Measurements from ENCODE around the gene DUSP22. TPM values are rescaled to one million over a fixed set of nuclear protein-coding genes. Genes with fewer than 3 reads are reported as not detected.

The DUSP22 gene
- total RNA-seq, 1 donor from 2014 or later, result 22.5 TPM

DNA sequence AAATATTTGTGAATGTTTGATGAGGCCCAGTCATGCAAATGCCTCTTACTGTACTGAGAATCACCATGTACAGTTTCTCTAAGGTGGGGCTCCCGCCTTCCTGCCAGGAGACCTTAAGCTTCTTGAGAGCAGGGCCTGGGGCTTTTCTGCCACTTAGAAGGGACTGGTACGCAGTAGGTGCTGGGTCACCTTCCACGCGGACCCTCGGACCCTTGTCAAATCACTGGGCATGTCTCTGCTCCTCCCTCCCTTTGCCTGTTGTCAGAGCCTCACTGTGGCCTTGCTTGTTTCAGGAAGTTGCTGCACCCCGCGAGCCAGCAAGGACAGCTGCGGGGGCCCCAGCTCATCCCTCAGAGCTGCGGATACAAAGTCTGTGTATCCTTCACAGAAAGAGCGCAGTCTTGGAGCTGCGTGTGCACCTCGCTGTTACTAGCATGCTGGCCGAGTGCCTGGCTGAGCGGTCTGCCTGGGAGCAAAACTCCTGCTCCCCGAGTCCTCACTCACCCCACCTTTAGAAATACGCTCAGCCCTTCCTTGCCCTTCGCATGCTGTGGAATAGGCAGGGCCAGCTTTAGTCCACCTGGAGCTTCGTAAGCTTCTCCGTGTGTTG lies 68.6 kb downstream of the DUSP22 start:
- Mint-ChIP-seq H3K4me1 (peaks cover 4% of the 10 kb centered on the region), H3K9me3 (peaks cover 6% of the 10 kb centered on the region), H3K27me3 (peaks cover 6% of the 10 kb centered on the region), H3K4me3 (no peak overlapping the region), H3K27ac (no peak overlapping the region), H3K36me3 (ENCODE audit: low read depth) (no peaks in the 10 kb centered on the region)
- DNase-seq, result no peak
- intact Hi-C loops (cut with micrococcal nuclease), result no loop called here

DNA sequence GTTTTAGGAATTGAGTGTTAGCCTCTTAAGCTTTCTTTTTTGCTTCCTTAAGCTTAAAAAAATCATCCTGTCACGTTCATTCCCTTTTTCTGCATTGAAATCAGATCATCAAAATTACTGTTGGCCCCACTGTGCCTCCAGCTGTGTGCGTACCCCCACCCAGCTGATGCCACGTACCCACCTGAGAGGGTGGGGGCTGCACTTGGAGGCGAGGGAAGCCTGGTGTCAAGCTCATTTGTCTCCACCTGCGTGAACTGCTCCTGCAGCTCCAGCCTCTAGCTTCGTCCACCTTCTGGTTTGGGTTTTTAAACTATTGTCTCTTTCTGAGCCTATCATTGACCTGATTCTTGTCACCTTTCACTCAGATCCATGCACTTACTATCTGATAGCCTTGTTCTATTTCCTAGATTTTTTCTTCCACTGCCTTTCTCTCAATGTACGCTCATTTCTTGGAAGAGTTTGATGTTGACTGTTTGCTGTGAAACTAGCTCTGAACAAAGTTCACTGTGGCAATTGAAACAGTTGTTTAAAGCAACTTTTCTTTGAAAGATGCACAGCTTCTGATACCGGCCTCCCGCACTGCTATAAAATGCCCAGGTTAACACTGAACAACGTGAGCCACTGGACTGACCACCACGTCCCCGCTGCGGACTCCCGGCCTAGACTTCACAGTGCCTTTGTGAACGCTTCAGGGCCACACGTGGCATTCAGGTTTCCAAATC lies 69.3 kb downstream of the DUSP22 start:
- Mint-ChIP-seq H3K4me1 (peaks cover 4% of the 10 kb centered on the region), H3K27me3 (peaks cover 6% of the 10 kb centered on the region), H3K27ac (no peak overlapping the region), H3K4me3 (no peak overlapping the region), H3K9me3 (peaks cover 6% of the 10 kb centered on the region), H3K36me3 (ENCODE audit: low read depth) (no peaks in the 10 kb centered on the region)
- intact Hi-C loops (cut with micrococcal nuclease), result no loop called here
- no peak for DNase-seq

DNA sequence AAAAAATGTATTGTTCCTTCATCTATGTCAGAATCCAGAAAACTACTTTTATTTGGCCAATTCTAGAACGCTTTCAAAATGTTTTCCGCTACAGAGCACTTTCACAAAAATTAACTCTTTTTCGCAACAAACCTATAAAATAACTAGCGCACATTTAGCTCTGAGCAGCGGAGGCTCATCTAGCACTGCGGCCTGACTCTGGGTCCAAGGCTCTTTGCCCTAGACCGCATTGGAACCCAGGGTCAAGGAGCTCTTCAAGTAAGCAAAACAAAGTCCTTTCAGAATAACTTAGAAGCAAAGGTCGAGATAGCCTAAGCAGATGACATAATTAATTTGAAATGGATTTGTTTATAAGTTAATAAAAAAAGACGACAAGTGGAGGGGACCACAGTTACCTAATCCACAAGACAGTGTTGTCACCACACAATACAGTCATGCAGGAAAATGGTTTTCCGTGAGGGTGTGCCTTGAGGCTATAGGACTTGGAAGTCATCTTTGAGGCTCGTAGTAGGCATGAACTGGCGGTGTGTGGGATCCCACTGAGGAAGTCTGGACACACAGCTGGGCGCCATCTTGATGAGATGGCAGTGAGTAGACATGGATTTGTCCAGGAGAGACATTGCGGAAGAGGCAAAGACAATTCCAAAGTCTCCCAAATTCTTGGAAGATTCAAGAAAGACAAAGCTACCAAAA lies 70.1 kb downstream of the DUSP22 start:
- H3K27ac Mint-ChIP-seq, result no peak overlapping the region
- intact Hi-C loops (cut with micrococcal nuclease), result no loop called here
- H3K4me1 Mint-ChIP-seq, result no peaks in the 10 kb centered on the region
- H3K36me3 Mint-ChIP-seq (ENCODE audit: low read depth), result no peaks in the 10 kb centered on the region
- DNase-seq, result no peak
- H3K27me3 Mint-ChIP-seq, result peaks cover 8% of the 10 kb centered on the region
- no peak overlapping the region for H3K4me3 Mint-ChIP-seq
- peaks cover 6% of the 10 kb centered on the region for H3K9me3 Mint-ChIP-seq

DNA sequence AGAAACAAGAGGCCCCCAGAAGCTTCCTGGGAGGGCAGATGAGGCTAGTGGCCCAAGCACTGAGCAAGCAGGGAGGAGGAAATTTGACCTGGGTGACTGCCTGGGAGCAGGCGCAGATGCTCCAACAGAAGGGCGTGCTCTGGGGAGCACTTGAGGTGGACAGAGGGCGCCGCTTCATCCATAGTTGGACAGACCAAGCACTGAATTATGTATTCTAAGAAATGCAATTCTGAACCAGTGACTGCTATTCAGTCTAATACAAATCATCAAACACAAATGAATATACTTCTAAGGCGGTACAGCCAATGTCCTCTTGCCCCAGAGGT lies 70.6 kb downstream of the DUSP22 start:
- H3K27ac Mint-ChIP-seq, result no peak overlapping the region
- no peaks in the 10 kb centered on the region for H3K4me1 Mint-ChIP-seq

DNA sequence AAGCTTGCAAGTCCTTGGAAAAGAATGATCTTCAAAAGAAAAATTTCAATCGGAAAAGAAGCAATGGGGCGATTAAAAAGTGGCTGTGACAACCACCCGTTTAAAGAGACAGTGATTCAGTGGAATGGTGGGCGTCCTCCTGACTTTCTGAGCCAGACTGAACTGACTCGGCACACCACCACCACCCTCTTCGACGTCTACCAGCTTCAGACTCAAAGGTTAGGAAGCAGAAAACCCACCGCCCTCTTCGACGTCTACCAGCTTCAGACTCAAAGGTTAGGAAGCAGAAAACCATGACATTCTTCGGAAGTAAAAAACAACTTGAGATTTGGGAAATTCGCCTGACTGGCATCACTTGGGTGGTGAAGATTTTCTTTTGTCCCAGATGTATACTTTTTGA lies 71.0 kb downstream of the DUSP22 start:
- Mint-ChIP-seq H3K27ac (no peak overlapping the region), H3K4me1 (no peaks in the 10 kb centered on the region), H3K27me3 (peaks cover 8% of the 10 kb centered on the region), H3K4me3 (no peak overlapping the region), H3K9me3 (peaks cover 6% of the 10 kb centered on the region), H3K36me3 (ENCODE audit: low read depth) (no peaks in the 10 kb centered on the region)
- no peak for DNase-seq
- intact Hi-C loops (cut with micrococcal nuclease), result no loop called here

More for the DNA sequence above, 70.6 kb downstream of the DUSP22 start:
- H3K9me3 Mint-ChIP-seq, result peaks cover 6% of the 10 kb centered on the region
- no peaks in the 10 kb centered on the region for H3K36me3 Mint-ChIP-seq (ENCODE audit: low read depth)
- intact Hi-C loops (cut with micrococcal nuclease), result no loop called here
- H3K4me3 Mint-ChIP-seq, result no peak overlapping the region
- H3K27me3 Mint-ChIP-seq, result peaks cover 8% of the 10 kb centered on the region
- DNase-seq, result no peak

DNA sequence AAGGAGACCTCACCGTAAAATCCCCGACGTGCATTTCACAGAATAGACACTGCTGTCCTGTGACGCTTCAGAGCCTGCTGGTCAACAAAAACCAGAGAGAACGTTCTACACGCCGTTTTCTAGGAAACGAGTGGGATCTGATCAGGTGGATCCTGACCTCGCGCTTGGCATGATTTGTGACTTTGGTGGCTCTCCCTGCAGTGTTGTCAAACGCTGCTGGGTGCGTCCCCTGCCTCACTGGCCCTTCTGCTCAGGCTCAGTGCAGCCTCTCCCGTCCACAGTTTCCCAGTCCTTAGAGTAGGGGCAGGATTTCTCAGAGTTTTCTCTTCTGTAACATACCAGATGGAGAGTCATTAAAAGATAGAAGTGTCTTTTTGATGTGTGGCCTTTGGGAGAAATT lies 71.6 kb downstream of the DUSP22 start:
- Mint-ChIP-seq H3K27ac (no peak overlapping the region), H3K36me3 (ENCODE audit: low read depth) (no peaks in the 10 kb centered on the region), H3K4me3 (no peak overlapping the region), H3K9me3 (peaks cover 6% of the 10 kb centered on the region), H3K27me3 (peaks cover 8% of the 10 kb centered on the region), H3K4me1 (no peaks in the 10 kb centered on the region)
- no peak for DNase-seq
- intact Hi-C loops (cut with micrococcal nuclease), result no loop called here

DNA sequence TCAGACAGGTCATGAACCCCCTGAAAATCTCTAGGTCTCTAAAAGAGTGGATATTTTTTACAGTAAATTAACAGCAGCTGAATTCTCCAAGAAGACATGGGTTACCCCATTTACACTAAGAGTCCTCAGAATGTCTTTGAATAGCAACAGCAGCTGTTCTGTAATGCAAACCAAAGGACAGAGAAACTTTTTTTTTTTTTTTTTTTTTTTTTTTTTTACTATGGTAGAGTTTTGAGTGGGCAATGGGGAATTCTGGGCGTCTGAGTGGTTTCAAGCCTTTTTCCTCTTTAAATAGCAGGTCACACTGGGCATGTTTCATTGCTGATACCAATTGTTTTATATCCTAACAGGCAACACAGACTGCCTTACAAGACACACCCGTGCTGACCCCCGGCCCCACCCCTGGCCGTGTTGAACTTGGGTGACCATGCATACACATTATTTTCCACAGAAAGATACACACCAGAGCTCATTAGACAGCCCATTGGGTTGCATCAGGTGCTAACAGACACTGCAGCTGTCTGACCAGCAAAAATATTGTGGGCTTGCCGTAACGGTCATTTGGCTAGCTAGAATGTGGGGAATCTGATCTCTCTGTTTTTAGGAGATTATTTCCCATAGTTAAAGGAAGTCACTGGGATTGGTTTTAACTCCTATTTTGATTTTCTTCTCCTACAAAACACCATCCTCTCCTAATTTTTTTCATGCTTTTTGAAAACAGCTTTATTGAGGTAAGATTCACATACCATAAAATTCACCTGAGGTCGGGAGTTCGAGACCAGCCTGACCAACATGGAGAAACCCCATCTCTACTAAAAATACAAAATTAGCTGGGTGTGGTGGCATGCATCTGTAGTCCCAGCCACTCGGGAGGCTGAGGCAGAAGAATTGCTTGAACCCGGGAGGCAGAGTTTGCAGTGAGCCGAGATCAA lies 72.6 kb downstream of the DUSP22 start:
- Mint-ChIP-seq H3K27me3 (peaks cover 8% of the 10 kb centered on the region), H3K27ac (no peak overlapping the region), H3K36me3 (ENCODE audit: low read depth) (no peaks in the 10 kb centered on the region), H3K4me3 (no peak overlapping the region), H3K9me3 (peaks cover 6% of the 10 kb centered on the region), H3K4me1 (no peaks in the 10 kb centered on the region)
- intact Hi-C loops (cut with micrococcal nuclease), result no loop called here
- DNase-seq, result no peak

DNA sequence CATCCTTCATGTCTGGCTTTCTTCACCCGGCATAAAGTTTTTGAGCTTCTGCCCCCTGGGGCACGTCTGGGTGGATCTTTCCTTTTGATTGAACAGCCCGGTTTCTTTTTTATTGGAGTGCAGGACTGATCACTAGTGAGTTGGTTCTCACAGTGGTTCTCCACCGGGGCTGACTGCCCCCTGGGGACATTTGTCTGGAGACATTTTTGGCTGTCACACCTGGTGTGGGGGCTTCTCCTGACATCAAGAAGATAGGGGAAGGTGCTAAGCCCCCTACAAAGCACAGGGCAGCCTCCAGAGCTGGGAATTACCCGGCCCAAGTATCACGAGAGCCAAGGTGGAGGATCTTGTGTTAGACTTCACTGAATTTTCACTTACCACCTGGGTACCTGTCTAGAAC lies 73.5 kb downstream of the DUSP22 start:
- no peak for DNase-seq
- no peak overlapping the region for H3K4me3 Mint-ChIP-seq
- intact Hi-C loops (cut with micrococcal nuclease), result no loop called here
- no peaks in the 10 kb centered on the region for H3K36me3 Mint-ChIP-seq (ENCODE audit: low read depth)
- H3K9me3 Mint-ChIP-seq, result peaks cover 9% of the 10 kb centered on the region
- peaks cover 10% of the 10 kb centered on the region for H3K27me3 Mint-ChIP-seq
- no peaks in the 10 kb centered on the region for H3K4me1 Mint-ChIP-seq
- no peak overlapping the region for H3K27ac Mint-ChIP-seq

DNA sequence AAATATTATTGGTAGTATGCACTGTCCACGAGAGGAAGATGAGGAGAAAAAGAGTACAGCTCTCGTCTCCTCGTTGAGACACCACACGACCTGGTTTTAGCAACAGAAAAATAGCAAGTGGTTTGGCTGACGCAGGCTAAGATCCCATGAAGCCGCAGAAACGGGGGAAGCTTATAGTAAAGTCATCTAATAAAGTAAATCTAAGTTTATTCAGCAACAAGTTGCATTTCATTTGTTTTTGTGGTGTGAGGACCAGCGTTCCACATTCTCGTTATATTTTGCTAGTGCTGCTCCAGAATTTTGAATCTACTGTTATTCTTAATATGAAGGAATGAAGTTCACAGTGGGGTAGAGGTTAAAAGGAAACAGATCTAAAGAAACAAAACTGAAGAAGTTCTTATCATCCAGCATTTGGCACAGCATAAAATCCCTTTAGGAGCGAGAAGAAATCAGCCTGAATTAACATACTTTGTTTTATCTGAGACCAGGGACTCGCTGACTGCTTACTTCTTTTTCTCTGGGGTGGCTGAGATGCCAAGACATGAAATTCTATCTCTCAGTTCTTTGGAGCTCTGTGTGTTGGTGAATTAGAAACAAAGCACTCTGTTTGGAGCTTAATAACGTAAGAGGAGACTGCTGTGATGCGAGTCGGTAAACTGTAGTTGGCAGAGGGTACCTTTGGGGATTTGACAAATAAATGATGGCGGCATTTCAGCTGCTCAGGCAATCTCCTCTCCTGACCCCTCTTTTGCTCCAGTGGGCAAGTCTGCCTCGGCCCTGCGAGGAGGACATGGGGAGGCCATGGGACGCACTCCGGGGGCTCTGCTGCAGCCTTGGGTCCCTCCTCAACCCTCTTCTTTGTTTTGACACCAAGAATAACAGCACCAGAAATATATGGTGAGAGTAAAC lies 74.4 kb downstream of the DUSP22 start:
- DNase-seq, result no peak
- H3K27ac Mint-ChIP-seq, result no peak overlapping the region
- H3K9me3 Mint-ChIP-seq, result peaks cover 10% of the 10 kb centered on the region
- intact Hi-C loops (cut with micrococcal nuclease), result no loop called here
- peaks cover 11% of the 10 kb centered on the region for H3K27me3 Mint-ChIP-seq
- no peaks in the 10 kb centered on the region for H3K4me1 Mint-ChIP-seq
- H3K4me3 Mint-ChIP-seq, result no peak overlapping the region
- no peaks in the 10 kb centered on the region for H3K36me3 Mint-ChIP-seq (ENCODE audit: low read depth)

DNA sequence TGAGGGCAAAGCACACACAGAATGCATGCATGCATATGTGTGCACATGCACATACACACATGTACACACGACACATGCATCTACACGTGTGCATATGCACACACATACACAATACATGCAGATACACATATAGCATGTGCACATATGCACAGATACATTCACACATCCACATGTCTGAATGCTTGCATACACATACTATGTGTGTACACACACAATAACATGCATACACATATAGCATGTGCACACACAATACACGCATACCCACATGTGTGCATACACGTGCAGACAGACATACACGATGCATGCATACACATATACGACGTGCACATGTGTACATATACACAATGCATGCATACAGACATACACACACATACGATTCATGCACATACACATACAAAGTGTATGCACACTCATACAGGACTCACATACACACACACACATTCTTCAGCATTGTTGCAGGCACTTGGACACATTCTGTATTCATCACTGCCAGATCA lies 75.1 kb downstream of the DUSP22 start:
- no peak overlapping the region for H3K4me3 Mint-ChIP-seq
- H3K27ac Mint-ChIP-seq, result no peak overlapping the region
- intact Hi-C loops (cut with micrococcal nuclease), result no loop called here
- peaks cover 10% of the 10 kb centered on the region for H3K9me3 Mint-ChIP-seq
- H3K27me3 Mint-ChIP-seq, result peaks cover 11% of the 10 kb centered on the region
- H3K4me1 Mint-ChIP-seq, result no peaks in the 10 kb centered on the region
- no peak for DNase-seq
- no peaks in the 10 kb centered on the region for H3K36me3 Mint-ChIP-seq (ENCODE audit: low read depth)

DNA sequence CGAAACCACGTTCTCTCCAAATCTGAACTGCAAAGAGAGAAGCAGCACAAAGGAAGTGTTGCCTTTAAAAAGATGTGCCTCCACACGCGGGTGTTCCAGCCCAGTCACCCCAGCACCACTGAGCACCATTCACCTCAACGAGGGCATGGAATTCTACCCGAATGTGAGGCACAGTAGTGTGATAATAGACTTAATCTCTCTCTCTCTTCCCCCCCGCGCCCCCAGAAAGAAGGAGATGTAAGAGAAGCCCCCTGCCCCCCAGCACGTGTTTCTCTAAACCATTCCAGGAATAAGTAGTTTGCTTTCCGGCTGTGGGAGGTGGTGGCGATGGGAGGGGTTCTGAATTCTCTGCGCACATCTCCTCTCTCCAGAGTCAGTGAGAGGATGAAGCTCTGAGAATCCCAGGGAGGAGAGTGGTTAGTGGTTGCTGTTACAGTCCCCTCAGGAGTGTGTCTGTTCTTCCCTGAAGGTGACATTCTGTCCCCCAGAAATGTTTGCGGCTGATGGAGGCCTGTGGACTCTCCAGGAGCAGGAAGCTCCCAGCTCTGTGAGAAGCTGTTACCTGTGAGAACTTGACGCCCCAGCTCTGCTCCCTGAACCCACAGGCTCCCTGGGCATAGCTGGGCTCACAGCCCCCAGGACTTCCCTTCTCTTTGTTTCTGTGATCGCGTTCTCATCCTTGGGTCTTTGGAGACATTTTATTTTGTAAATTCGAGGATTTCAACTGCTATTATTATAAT lies 75.8 kb downstream of the DUSP22 start:
- Mint-ChIP-seq H3K27me3 (peaks cover 16% of the 10 kb centered on the region), H3K27ac (no peak overlapping the region), H3K9me3 (peaks cover 10% of the 10 kb centered on the region), H3K4me3 (no peak overlapping the region), H3K4me1 (peaks cover 3% of the 10 kb centered on the region), H3K36me3 (ENCODE audit: low read depth) (no peaks in the 10 kb centered on the region)
- intact Hi-C loops (cut with micrococcal nuclease), result no loop called here
- no peak for DNase-seq

DNA sequence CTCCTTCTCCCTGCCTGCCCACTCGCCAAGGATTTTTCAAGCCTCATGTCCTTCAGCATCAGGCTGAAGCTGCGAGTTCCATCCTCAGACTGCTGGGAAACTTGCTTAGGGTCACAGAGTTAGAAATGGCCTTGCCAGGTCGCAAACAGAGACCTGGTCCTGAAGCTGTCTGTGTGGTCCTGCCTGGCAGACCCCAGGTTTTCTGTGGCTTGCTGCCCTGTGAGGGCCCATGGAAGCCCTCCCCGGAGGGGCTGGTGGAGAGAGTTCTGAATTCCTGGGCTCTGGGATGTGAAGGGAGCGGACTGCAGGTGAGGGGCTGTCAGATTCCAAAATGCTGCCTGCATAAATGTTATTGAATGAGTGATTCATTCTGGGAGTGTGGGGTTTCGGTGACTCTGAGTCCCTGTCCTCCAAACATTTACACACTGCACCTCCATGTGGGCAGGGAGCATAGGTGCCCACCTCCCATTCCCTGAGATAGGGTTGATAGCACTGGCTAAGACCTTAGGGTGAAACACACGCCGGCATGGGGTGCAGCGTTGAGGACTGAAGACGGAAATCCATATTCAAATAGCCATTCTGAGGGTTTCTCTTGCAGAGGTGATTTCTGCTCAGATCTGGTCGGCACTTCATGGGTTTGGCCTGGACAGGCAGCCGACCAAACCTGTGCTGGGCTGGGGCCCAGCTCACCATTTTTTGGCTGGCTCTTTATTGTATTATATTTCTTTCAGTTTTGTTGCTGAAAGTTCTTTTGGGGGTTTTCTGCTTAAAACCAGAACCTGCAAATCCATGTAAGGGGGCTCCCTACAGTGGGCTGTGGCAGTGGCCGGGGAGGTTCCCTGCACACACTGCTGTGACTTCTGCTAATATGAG lies 77.5 kb downstream of the DUSP22 start:
- no peak for DNase-seq
- Mint-ChIP-seq H3K4me3 (no peak overlapping the region), H3K4me1 (peaks cover 3% of the 10 kb centered on the region), H3K27me3 (peaks cover 22% of the 10 kb centered on the region), H3K9me3 (peaks cover 4% of the 10 kb centered on the region), H3K27ac (no peak overlapping the region), H3K36me3 (ENCODE audit: low read depth) (no peaks in the 10 kb centered on the region)
- intact Hi-C loops (cut with micrococcal nuclease), result no loop called here
